ENCODE measurements around the gene ZNF492. TPM values are rescaled to one million over a fixed set of nuclear protein-coding genes. Genes with fewer than 3 reads are reported as not detected.

Gene ZNF492
- total RNA-seq, 1 donor from 2014 or later = 0.64 TPM

Other genes starting within 250 kb of the ZNF492 start
- gene ZNF98, start 212.0 kb upstream of the ZNF492 start, total RNA-seq = 0.29 TPM in 1 of 2 replicates, not detected in the other
- not detected in 2 replicates for gene ZNF99, start 149.8 kb downstream of the ZNF492 start, total RNA-seq
- gene ZNF723, start 198.0 kb downstream of the ZNF492 start, total RNA-seq = not detected in 2 replicates

Measured in glomerular endothelial cell (primary cell).